IMR-90 (cell line): ENCODE measurements around the gene LIN9. TPM values are rescaled to one million over a fixed set of nuclear protein-coding genes. Genes with fewer than 3 reads are reported as not detected.

Source experiments
- ATAC-seq: fragments of 200-7000 bp; cut with Tn5 transposase; 2 replicates; pipeline ENCODE4 v1.9.1; 2020; ENCODE audit warnings: low read depth, mild to moderate bottlenecking, moderate library complexity
- BruUV-seq: library from RNA; stranded (reverse); fragments of 400-500 nt; replicated peaks from 2 replicates; lab custom pipeline; 2021; lab: Mats Ljungman, UMichigan
- CTCF ChIA-PET: fragments of 300-600 bp; formaldehyde crosslinking; extraction: SDS; loops from one replicate; lab custom pipeline; 2021; ENCODE audit warnings: antibody characterized with exemption; lab: Yijun Ruan, JAX
- POLR2A ChIA-PET: fragments of 300-600 bp; sonication (Branson Sonifier 250); formaldehyde crosslinking; loops from one replicate; lab custom pipeline; 2022; ENCODE audit warnings: antibody characterized with exemption; ENCODE audit not compliant: unreplicated experiment; lab: Charles Lee
- DNase-seq: peaks from one replicate; pipeline ENCODE4 v3.0.0; 2013
- H2AFZ ChIP-seq: replicated peaks from 2 replicates; pipeline ENCODE3; 2013; ENCODE audit warnings: low read length, mild to moderate bottlenecking; ENCODE audit not compliant: poor library complexity
- H2AK5ac ChIP-seq: 2 replicates; pipeline ENCODE4 v1.6.1; 2013; ENCODE audit warnings: low read depth, low read length, inconsistent platforms
- H2AK9ac ChIP-seq: replicated peaks from 2 replicates; pipeline ENCODE3; 2013; ENCODE audit warnings: mild to moderate bottlenecking, low read depth, low read length, moderate library complexity; ENCODE audit not compliant: poor library complexity
- H2BK120ac ChIP-seq: 2 replicates; pipeline ENCODE4 v1.6.1; 2013; ENCODE audit warnings: low read depth, low read length, inconsistent platforms
- H2BK15ac ChIP-seq: 3 replicates; pipeline ENCODE4 v1.6.1; 2013; ENCODE audit warnings: low read depth, low read length, inconsistent platforms
- H2BK20ac ChIP-seq: 2 replicates; pipeline ENCODE4 v1.6.1; 2013; ENCODE audit warnings: low read depth, mild to moderate bottlenecking, inconsistent platforms, low read length, moderate library complexity
- H2BK5ac ChIP-seq: 2 replicates; pipeline ENCODE4 v1.6.1; 2013; ENCODE audit warnings: mild to moderate bottlenecking, low read depth, low read length, inconsistent platforms; ENCODE audit not compliant: poor library complexity, severe bottlenecking
- H3K14ac ChIP-seq: replicated peaks from 2 replicates; pipeline ENCODE4 v1.6.1; 2013; ENCODE audit warnings: low read depth, low read length, inconsistent platforms
- H3K18ac ChIP-seq: 2 replicates; pipeline ENCODE4 v1.6.1; 2013; ENCODE audit warnings: low read depth, low read length, control low read depth
- H3K23ac ChIP-seq: 2 replicates; pipeline ENCODE4 v1.6.1; 2013; ENCODE audit warnings: low read depth, low read length, inconsistent platforms
- H3K27ac ChIP-seq: 2 replicates; pipeline ENCODE4 v1.5.1; 2013; ENCODE audit warnings: mild to moderate bottlenecking, control low read depth, low read length; ENCODE audit not compliant: insufficient read depth
- H3K27me3 ChIP-seq: 2 replicates; pipeline ENCODE4 v1.6.1; 2013; ENCODE audit warnings: low read length; ENCODE audit not compliant: control insufficient read depth, insufficient read depth
- H3K36me3 ChIP-seq: 2 replicates; pipeline ENCODE4 v1.6.1; 2013; ENCODE audit warnings: low read length, mixed read lengths; ENCODE audit not compliant: control insufficient read depth, insufficient read depth
- H3K4ac ChIP-seq: 2 replicates; pipeline ENCODE4 v1.6.1; 2013; ENCODE audit warnings: low read depth, low read length, inconsistent platforms
- H3K4me1 ChIP-seq: 2 replicates; pipeline ENCODE4 v1.6.1; 2013; ENCODE audit warnings: low read length, mixed read lengths; ENCODE audit not compliant: control insufficient read depth, insufficient read depth
- H3K4me2 ChIP-seq: 2 replicates; pipeline ENCODE4 v1.6.1; 2013; ENCODE audit warnings: low read depth, mild to moderate bottlenecking, control low read depth, low read length, moderate library complexity
- H3K4me3 ChIP-seq: 2 replicates; pipeline ENCODE4 v1.5.1; 2013; ENCODE audit warnings: low read depth, mild to moderate bottlenecking, control low read depth, low read length, moderate library complexity; ENCODE audit not compliant: insufficient read depth
- H3K56ac ChIP-seq: 2 replicates; pipeline ENCODE4 v1.6.1; 2013; ENCODE audit warnings: low read length, inconsistent platforms; ENCODE audit not compliant: insufficient read depth; ENCODE audit errors: extremely low read depth
- H3K79me1 ChIP-seq, 2 experiments: 2 replicates each; pipeline ENCODE4 v1.6.1; 2013; ENCODE audit warnings: low read length in 2 of 2, inconsistent platforms in 1 of 2, low read depth in 1 of 2
- H3K9ac ChIP-seq: 2 replicates; pipeline ENCODE4 v1.6.1; 2013; ENCODE audit warnings: low read depth, low read length, control low read depth
- H3K9me1 ChIP-seq: 2 replicates; pipeline ENCODE4 v1.6.1; 2013; ENCODE audit warnings: low read length, inconsistent platforms; ENCODE audit not compliant: insufficient read depth
- H3K9me3 ChIP-seq: 2 replicates; pipeline ENCODE4 v1.6.1; 2013; ENCODE audit warnings: low read length; ENCODE audit not compliant: control insufficient read depth, insufficient read depth
- H4K20me1 ChIP-seq: 2 replicates; pipeline ENCODE4 v1.6.1; 2013; ENCODE audit warnings: low read length, inconsistent platforms; ENCODE audit not compliant: insufficient read depth
- H4K5ac ChIP-seq: 2 replicates; pipeline ENCODE4 v1.6.1; 2013; ENCODE audit warnings: mild to moderate bottlenecking, low read depth, low read length, control low read depth
- H4K8ac ChIP-seq, 2 experiments: 2 replicates each; pipeline ENCODE4 v1.6.1; 2013; ENCODE audit warnings: low read depth in 2 of 2, low read length in 2 of 2, control low read depth in 1 of 2, inconsistent platforms in 1 of 2
- H4K91ac ChIP-seq: 2 replicates; pipeline ENCODE4 v1.6.1; 2013; ENCODE audit warnings: low read depth, low read length, inconsistent platforms; ENCODE audit not compliant: insufficient read depth
- BHLHE40 ChIP-seq: fragments of 150-350 bp; IDR thresholded peaks from 2 replicates; pipeline ENCODE4 v1.6.1; 2016; ENCODE audit warnings: mild to moderate bottlenecking, low read depth, low read length
- CHD1 ChIP-seq: IDR thresholded peaks from 2 replicates; pipeline ENCODE4 v1.6.1; 2012; ENCODE audit warnings: low read depth, low read length, improper control_type of control experiment
- RCOR1 ChIP-seq: IDR thresholded peaks from 2 replicates; pipeline ENCODE4 v1.6.1; 2012; ENCODE audit warnings: mild to moderate bottlenecking, low read length, improper control_type of control experiment; ENCODE audit not compliant: insufficient replicate concordance
- WGBS, 2 experiments: methylation state at CpG; one replicate each; pipeline versions ENCODE4 v1.1.5 to v1.1.7; 2013; ENCODE audit warnings: missing lambda C conversion rate in 2 of 2; ENCODE audit not compliant: insufficient read length in 1 of 2; ENCODE audit errors: extremely low coverage in 2 of 2; 5-methylcytosine and 5-hydroxymethylcytosine counted together
- dilution Hi-C: fragments of 300-500 bp; cut with HindIII; formaldehyde crosslinking; loops from one replicate; pipeline ENCODE4 v1.14.3; 2018; ENCODE audit warnings: low sequenced_read_pairs; ENCODE audit not compliant: unreplicated experiment
- in situ Hi-C: fragments of 300-500 bp; cut with MboI; formaldehyde crosslinking; loops from 3 replicates; pipeline ENCODE4 v1.14.3; 2019; ENCODE audit warnings: low sequenced_read_pairs, inconsistent platforms, mixed read lengths
- intact Hi-C: fragments of 100-400 bp; cut with micrococcal nuclease; formaldehyde crosslinking; loops from 2 replicates; pipeline ENCODE4 v1.10.0; 2022
- polyA plus RNA-seq, 3 experiments: library from polyadenylated mRNA; depleted of rRNA; stranded (reverse); fragments of >200 nt; gene quantifications; 2 replicates each; pipeline ENCODE4 v1.2.3, GENCODE V29; 2012; ENCODE audit warnings: low replicate concordance in 1 of 3
- total RNA-seq: library from RNA; depleted of rRNA; stranded (reverse); fragments of >200 nt; gene quantifications from 2 replicates; pipeline ENCODE4 v1.2.3, GENCODE V29; 2012
- TF ChIP-seq, protein P1 (sequence below): fragments of 150-350 bp; IDR thresholded peaks from 2 replicates; pipeline ENCODE4 v1.6.1; 2017; ENCODE audit warnings: mild to moderate bottlenecking, antibody characterized with exemption, low read length, low read depth

The LIN9 gene
- total and polyA plus RNA-seq, 2 of the 4 experiments (the other 2 are of a cell fraction), result 2.3 to 3.9 TPM

DNA sequence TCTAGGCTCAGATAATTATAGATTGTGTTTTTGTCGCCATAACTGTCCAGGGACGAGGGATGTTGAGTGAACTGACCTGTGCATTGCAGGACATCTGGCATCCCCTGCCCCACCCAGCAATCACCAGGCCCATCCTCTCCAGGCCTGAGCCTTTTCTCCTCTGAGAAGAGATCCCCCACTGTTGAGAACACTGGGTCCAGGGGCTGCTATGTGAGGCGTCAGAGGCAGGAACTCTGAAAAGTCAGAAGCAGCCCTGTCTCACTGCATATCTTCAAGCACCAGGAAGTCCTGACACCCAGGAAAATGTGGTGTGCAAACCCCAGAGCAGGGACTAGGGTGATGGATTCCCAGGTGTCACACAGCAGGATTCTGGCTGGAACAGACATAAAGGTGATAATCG is 105.3 kb downstream of the LIN9 start:
- H2AFZ ChIP-seq, result no peak overlapping the region
- H3K14ac ChIP-seq, result no peak overlapping the region
- ChIA-PET CTCF (interaction anchor here (0.7 kb wide), 1 partner anchor 11 kb away, joined by 3 read pairs; no protein-coding TSS in a partner anchor), POLR2A (no interaction called here)
- no peak overlapping the region for H3K9ac ChIP-seq
- DNase-seq (no peak), ATAC-seq (no peak)
- H3K4me1 ChIP-seq, result no peaks in the 10 kb centered on the region
- no peak overlapping the region for H4K5ac ChIP-seq
- H4K91ac ChIP-seq, result no peak overlapping the region
- H3K4me3 ChIP-seq, result no peak overlapping the region
- dilution Hi-C loops, result no loop called here
- H3K56ac ChIP-seq, result no peak overlapping the region
- H3K9me1 ChIP-seq, result no peaks in the 10 kb centered on the region
- H3K79me1 ChIP-seq, result no peaks in the 10 kb centered on the region
- TF ChIP-seq BHLHE40 (no peak), RCOR1 (no peak), CHD1 (no peak)
- TF ChIP-seq, protein P1, sequence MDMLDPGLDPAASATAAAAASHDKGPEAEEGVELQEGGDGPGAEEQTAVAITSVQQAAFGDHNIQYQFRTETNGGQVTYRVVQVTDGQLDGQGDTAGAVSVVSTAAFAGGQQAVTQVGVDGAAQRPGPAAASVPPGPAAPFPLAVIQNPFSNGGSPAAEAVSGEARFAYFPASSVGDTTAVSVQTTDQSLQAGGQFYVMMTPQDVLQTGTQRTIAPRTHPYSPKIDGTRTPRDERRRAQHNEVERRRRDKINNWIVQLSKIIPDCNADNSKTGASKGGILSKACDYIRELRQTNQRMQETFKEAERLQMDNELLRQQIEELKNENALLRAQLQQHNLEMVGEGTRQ, result no peak
- intact Hi-C loops, result loop anchor here (10.0 kb wide), 1 partner anchor 131 kb away; no protein-coding TSS in a partner anchor
- no TSS peak for BruUV-seq
- no peaks in the 10 kb centered on the region for H4K20me1 ChIP-seq
- H2BK120ac ChIP-seq, result no peak overlapping the region
- H2BK20ac ChIP-seq, result no peak overlapping the region
- no peak overlapping the region for H3K18ac ChIP-seq
- H4K8ac ChIP-seq, result no peak overlapping the region
- no peaks in the 10 kb centered on the region for H3K9me3 ChIP-seq
- no peak overlapping the region for H2BK5ac ChIP-seq
- no peak overlapping the region for H2BK15ac ChIP-seq
- H2AK5ac ChIP-seq, result no peak overlapping the region
- H3K27me3 ChIP-seq, result peaks cover 12% of the 10 kb centered on the region
- in situ Hi-C loops, result no loop called here
- H3K4me2 ChIP-seq, result no peak overlapping the region
- H3K27ac ChIP-seq, result no peak overlapping the region
- no peak overlapping the region for H3K4ac ChIP-seq
- no peak overlapping the region for H2AK9ac ChIP-seq
- H3K23ac ChIP-seq, result no peak overlapping the region
- no peaks in the 10 kb centered on the region for H3K36me3 ChIP-seq
- 29% methylated on average over 1 of the region's 4 CpGs; no CpG with 5 or more reads in 1 of the 2 experiments for WGBS, 2 experiments
